NCI-H146 treated with DMSO at 0.1 percent for 48 hours (cell line): Measurements from ENCODE around the gene SIGLEC5.

Source experiments
- DNase-seq: peaks from one replicate; lab custom pipeline; 2025; ENCODE audit not compliant: unreplicated experiment; lab: John Stamatoyannopoulos, UW

Gene SIGLEC5

GRCh38 chr19:51590441-51590840 is 39.8 kb downstream of the SIGLEC5 start:
- DNase-seq: no peak

GRCh38 chr19:51589511-51589910 is 40.7 kb downstream of the SIGLEC5 start:
- DNase-seq: no peak

- DNase-seq: no peak
These were observed 42.7 kb downstream of the SIGLEC5 start for GRCh38 chr19:51587264-51588191.

GRCh38 chr19:51586799-51587198 is 43.4 kb downstream of the SIGLEC5 start:
- DNase-seq: no peak

GRCh38 chr19:51586103-51586728 is 44.0 kb downstream of the SIGLEC5 start:
- no peak for DNase-seq

- DNase-seq: no peak
These were observed 53.4 kb downstream of the SIGLEC5 start for GRCh38 chr19:51576850-51577249.

- DNase-seq: no peak
These were observed 56.9 kb downstream of the SIGLEC5 start for GRCh38 chr19:51573331-51573730.

- DNase-seq: no peak
These were observed 57.3 kb downstream of the SIGLEC5 start for GRCh38 chr19:51572908-51573307.

- no peak for DNase-seq
These were observed 57.8 kb downstream of the SIGLEC5 start for GRCh38 chr19:51572410-51572809.

- no peak for DNase-seq
These were observed 58.6 kb downstream of the SIGLEC5 start for GRCh38 chr19:51571599-51571998.

GRCh38 chr19:51570962-51571575 is 59.1 kb downstream of the SIGLEC5 start, which contains the start of gene ZNF175:
ZNF175 (plus strand) TSS chr19:51571283; CDS start chr19:51573330, 2,047 bp downstream.
- peak; percentile 94 for DNase-seq

- no peak for DNase-seq
These were observed 61.7 kb downstream of the SIGLEC5 start for GRCh38 chr19:51568456-51568855.

GRCh38 chr19:51567583-51567982 is 62.6 kb downstream of the SIGLEC5 start:
- no peak for DNase-seq

- DNase-seq: no peak
These were observed 63.6 kb downstream of the SIGLEC5 start for GRCh38 chr19:51566489-51567100.

- DNase-seq: no peak
These were observed 64.6 kb downstream of the SIGLEC5 start for GRCh38 chr19:51565583-51565982.

GRCh38 chr19:51564791-51565190 is 65.4 kb downstream of the SIGLEC5 start:
- DNase-seq: no peak
